GM21619 (cell line): Measurements from ENCODE around the gene DOHH.
"Not testable (repeated sequence)": the region's sequence is repeated elsewhere in the genome, so short reads cannot be mapped to it uniquely, and the experiment has no call there.

Experiments used
- ATAC-seq: cut with Tn5 transposase; IDR thresholded peaks from one replicate; pipeline ENCODE4 v1.9.1; 2021; ENCODE audit not compliant: unreplicated experiment

DOHH gene

DNA sequence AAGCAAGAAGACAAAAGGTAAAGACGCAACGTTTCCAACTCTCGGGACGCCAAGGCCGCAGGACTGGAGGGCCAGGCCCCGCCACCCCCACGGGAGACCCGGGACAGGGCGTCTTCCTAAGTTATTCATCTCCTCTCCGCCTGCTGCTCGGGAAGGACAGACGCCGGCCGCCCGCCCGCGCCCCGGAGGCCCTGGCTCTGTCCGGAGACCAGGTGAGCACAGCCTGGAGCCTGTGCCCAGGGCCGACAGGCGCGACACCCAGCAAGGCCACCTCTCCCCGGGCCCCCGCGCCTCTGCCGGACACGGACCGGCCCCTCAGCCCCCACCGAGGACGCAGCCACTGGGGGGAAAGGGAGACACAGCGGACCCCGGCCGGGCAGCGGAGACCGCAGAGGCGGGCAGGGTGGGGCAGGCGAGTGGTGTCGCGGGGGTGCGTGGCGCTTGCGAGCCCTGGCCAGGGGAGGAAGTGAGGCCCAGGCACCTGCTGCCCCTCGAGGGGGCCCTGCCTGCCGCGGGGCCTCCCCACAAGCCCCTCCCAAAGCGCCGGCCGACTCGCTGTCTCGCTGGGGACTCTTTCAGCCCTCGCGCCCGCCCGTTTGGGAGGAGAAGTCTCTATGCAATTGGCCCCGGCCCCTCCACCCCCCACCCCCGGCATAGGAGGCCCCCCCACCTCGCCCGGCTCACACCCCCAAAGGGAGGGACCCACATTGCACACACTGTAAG is 37.3 kb downstream of the DOHH start:
- no peak for ATAC-seq

DNA sequence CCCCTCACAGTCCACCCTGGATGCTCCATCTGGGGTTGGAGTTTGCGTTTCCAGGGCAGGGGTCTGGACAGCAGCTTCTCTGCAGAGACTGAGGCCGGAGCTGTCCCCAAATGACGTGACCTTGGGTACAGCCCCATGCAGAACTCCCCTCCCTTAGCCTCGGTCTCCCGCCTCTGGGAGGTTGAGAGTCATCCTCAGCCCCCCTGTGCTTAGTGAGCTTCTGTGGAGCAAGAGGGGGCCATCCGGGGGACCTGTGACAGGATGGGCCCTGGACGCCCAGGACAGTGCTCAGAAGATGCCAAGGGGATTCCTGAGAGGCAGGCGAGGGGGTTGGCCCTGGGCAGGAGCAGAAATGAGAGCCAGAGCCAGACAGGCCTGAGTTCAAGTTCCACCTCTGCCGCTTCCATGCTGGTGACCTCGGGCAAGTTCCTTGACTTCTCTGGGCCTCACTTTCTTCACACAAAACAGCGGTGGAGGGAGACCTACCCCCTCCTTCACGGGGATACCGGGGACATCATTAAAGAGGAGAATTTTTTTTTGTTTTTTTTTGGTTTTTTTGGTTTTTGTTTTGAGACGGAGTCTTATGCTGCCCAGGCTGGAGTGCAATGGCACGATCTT is 40.4 kb downstream of the DOHH start:
- no peak for ATAC-seq

DNA sequence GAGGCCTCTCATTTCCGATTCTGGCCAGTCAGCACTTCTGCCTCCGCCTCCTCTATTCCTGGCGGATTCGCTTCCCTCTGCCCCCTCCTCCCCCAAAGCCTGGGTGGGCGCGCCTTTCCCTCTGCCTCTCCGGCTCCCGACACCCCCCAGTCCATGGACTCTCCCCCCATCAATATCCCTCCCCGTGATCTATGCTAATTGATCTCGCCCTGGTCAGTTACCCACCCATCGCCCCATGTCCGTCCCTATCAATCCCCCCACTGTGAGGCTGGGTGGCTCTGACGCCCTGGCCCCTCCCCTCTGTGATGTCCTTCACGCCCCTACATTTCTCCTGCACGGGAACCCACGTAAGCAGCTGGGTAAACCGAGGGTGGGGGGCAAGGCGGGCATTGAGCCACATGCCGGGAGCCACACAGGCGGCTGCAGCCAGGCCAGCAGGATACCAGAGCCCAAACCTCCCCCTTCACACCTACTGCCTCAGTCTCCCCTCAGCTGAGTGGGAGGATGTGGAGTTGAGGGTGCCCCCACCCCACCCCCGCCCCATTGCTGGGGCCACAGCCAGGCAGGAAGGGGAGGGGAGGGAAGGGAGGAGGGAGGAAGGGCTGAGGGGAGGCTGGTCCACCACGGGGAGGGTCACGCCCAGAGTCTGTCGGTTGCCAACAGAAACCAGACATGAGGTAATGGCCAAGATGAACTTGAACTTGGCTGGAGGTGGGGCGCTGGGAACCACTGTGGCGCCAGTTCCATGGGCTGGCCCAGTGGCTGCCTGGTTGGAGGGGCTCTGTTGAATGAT is 41.2 kb downstream of the DOHH start:
- no peak for ATAC-seq

- ATAC-seq, result no peak
Measured at GRCh38 chr19:3458229-3459088, 42.0 kb downstream of the DOHH start.

DNA sequence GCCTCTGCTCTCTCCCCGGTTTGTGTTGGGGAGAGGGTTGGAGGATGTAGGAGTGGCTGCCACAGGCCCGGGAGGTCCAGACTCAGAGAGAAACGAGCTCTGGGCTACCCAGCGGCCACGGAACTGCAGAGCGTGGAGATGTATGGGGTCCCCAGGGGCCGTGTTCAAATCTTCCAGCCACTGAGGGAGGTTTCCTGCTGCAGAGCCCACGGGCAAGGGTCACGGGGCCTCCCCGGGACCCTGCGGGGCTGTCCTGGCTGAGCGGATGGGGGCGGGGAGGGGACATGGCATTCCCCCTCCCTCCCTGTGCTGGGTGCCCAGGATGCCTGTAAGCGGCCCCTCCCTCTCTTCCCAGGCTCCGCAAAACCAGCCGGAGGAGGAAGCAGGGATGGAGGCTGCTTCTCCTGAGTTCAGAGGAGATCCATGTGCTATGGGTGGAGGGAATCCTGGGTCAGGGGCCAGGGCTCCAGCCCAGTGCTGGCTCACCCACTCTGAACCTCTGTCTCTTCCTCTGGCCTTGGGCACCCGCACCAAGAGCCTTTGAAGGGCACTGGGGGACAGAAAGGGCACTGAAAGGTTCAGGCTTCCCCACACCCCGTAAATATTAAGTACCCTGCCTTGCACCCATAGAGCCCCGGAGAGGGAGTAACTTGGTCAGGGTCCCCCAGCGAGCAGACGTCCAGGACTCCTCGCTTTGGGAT is 42.8 kb downstream of the DOHH start:
- no peak for ATAC-seq

- ATAC-seq, result no peak
Measured at GRCh38 chr19:3456925-3457527, 43.4 kb downstream of the DOHH start.

- ATAC-seq, result no peak
Measured at GRCh38 chr19:3455960-3456601, 44.4 kb downstream of the DOHH start.

- no peak for ATAC-seq
Measured at GRCh38 chr19:3455393-3455955, 45.0 kb downstream of the DOHH start.

DNA sequence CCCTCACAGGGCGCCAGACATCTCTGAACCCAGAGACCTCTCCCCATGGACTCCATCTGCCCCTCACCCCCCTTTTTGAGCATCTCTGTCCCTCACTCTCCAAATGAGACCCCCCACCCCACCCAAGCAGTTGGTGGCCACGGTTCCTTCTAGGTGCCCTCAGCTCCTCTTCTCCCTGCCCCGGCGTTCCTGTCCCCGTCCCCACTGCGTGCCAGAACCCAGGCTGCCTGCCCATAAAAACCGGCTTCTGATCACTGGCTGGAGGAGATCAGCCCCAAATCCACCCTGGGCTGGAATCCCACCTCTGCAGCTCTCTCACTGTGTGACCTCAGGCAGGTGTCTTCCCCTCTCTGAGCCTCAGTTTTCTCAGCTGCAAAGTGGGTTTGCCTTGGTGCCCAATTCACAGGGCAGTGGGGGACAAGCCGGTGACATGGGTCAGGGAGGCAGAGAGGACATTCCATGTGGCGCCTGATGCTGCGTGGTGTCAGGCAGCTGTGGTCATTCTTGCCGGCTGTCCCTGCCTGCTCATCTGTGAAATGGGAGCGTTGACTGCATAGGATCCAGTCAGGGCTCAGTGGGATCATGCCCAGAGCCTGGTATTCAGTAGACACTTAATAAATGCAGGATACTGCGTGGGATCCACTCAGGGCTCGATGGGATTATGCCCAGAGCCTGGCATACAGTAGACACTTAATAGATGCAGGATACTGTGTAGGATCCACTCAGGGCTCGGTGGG is 45.6 kb downstream of the DOHH start:
- ATAC-seq, result no peak

- no peak for ATAC-seq
Measured at GRCh38 chr19:3453840-3454239, 46.6 kb downstream of the DOHH start.

DNA sequence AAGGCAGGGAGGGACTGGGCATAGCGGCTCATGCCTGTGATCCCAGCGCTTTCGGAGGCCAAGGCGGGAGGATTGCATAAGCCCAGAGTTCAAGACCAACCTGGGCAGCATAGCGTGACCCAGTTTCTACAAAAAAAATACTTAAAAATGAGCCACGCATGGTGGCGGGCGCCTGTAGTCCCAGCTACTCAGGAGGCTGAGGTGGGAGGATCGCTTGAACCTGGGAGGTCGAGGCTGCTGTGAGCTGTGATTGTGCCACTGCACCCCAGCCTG is 47.6 kb downstream of the DOHH start:
- not testable (repeated sequence) for ATAC-seq

- ATAC-seq, result no peak
Measured at GRCh38 chr19:3452171-3452941, 48.1 kb downstream of the DOHH start.

DNA sequence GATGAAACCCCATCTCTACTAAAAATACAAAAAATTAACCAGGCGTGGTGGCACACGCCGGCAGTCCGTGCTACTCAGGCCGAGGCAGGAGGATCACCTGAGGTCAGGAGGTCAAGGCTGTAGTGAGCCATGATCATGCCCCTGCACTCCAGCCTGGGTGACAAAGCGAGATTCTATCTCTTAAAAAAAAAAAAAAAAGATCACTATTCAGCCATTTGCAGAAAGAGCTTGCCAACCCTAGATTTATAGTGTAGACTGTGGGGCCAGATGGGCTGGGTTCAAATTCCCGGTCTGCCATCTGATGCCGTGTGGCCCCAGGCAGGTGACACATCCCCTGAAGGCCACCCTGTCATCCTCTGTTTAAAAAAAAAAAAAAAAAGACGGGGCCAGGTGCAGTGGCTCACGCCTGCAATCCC is 49.0 kb downstream of the DOHH start:
- no peak for ATAC-seq

- ATAC-seq, result no peak
Measured at GRCh38 chr19:3450796-3451411, 49.6 kb downstream of the DOHH start.

- ATAC-seq, result no peak
Measured at GRCh38 chr19:3448616-3449334, 51.7 kb downstream of the DOHH start.

DNA sequence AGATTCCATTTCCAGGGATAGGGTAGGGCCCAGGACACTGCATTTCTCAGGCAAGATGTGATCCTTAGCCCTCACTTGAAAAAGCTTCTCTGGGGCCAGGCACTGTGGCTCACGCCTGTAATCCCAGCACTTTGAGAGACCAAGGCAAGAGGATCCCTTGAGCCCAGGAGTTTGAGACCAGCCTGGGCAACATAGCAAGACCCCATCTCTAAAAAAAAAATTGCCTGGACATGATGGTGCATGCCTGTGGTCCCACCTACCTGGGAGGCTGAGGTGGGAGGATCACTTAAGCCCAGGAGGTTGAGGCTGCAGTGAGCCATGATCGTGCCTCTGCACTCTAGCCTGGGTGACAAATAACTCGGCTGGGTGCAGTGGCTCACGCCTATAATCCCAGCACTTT is 53.8 kb downstream of the DOHH start:
- ATAC-seq, result not testable (repeated sequence)

GRCh38 chr19:3444695-3445234 is 55.7 kb downstream of the DOHH start:
- ATAC-seq, result no peak
